PC-9 (cell line): ENCODE data around the gene GPSM1. TPM values are rescaled to one million over a fixed set of nuclear protein-coding genes. Genes with fewer than 3 reads are reported as not detected.
"Not testable (repeated sequence)": the region's sequence is repeated elsewhere in the genome, so short reads cannot be mapped to it uniquely, and the experiment has no call there.

Experiments
- BruUV-seq: library from RNA; stranded (reverse); fragments of 400-500 nt; replicated peaks from 2 replicates; lab custom pipeline; 2021; lab: Mats Ljungman, UMichigan
- CTCF ChIA-PET: fragments of 300-600 bp; sonication (Branson Sonifier 250); formaldehyde crosslinking; loops from one replicate; lab custom pipeline; 2022; ENCODE audit warnings: antibody characterized with exemption; lab: Charles Lee
- POLR2A ChIA-PET: fragments of 300-600 bp; sonication (Branson Sonifier 250); formaldehyde crosslinking; loops from one replicate; lab custom pipeline; 2022; ENCODE audit warnings: antibody characterized with exemption; ENCODE audit not compliant: unreplicated experiment; lab: Charles Lee
- DNase-seq, 2 experiments: peaks; one replicate each; pipeline versions ENCODE4 v3.0.0 to v3.0.0-alpha.2; 2015 to 2022; ENCODE audit warnings: mixed read lengths in 1 of 2
- H2AFZ ChIP-seq: fragments of 200-600 bp; sonication (generic); 2 replicates; pipeline ENCODE4 v1.8.1; 2017; ENCODE audit warnings: antibody characterized with exemption
- H3F3A ChIP-seq: fragments of 200-600 bp; sonication (generic); 2 replicates; pipeline ENCODE4 v1.8.1; 2017; ENCODE audit warnings: antibody characterized with exemption, mild to moderate bottlenecking, low read depth; ENCODE audit not compliant: insufficient read depth
- H3K27ac ChIP-seq: fragments of 200-600 bp; sonication (generic); 2 replicates; pipeline ENCODE4 v1.6.1; 2016; ENCODE audit warnings: mixed run types
- H3K27me3 ChIP-seq: fragments of 200-600 bp; sonication (generic); 2 replicates; pipeline ENCODE4 v1.6.1; 2016; ENCODE audit warnings: low read depth, mixed run types; ENCODE audit not compliant: insufficient read depth
- H3K36me3 ChIP-seq: fragments of 200-600 bp; sonication (generic); 2 replicates; pipeline ENCODE4 v1.6.1; 2016; ENCODE audit warnings: low read depth, mixed run types
- H3K4me1 ChIP-seq: fragments of 200-600 bp; sonication (generic); replicated peaks from 2 replicates; pipeline ENCODE4 v1.6.1; 2016; ENCODE audit warnings: mixed run types; ENCODE audit not compliant: insufficient read depth
- H3K4me2 ChIP-seq: fragments of 200-600 bp; sonication (generic); 2 replicates; pipeline ENCODE4 v1.6.1; 2017; ENCODE audit warnings: mixed run types
- H3K4me3 ChIP-seq: fragments of 200-600 bp; sonication (generic); 2 replicates; pipeline ENCODE4 v1.6.1; 2016; ENCODE audit warnings: mixed run types
- H3K79me2 ChIP-seq: fragments of 200-600 bp; sonication (generic); 2 replicates; pipeline ENCODE4 v1.6.1; 2017; ENCODE audit warnings: low read depth, mixed run types
- H3K9me2 ChIP-seq: fragments of 200-600 bp; sonication (generic); 2 replicates; pipeline ENCODE4 v1.8.1; 2017; ENCODE audit warnings: mild to moderate bottlenecking; ENCODE audit not compliant: insufficient read depth
- H3K9me3 ChIP-seq: fragments of 200-600 bp; sonication (generic); 2 replicates; pipeline ENCODE4 v1.8.1; 2016; ENCODE audit warnings: low read depth; ENCODE audit not compliant: insufficient read depth
- H4K20me1 ChIP-seq: fragments of 200-600 bp; sonication (generic); 2 replicates; pipeline ENCODE4 v1.8.1; 2017; ENCODE audit not compliant: insufficient read depth
- EZH2 ChIP-seq: fragments of 200-600 bp; sonication (generic); IDR thresholded peaks from 2 replicates; pipeline ENCODE4 v1.8.0; 2017; ENCODE audit warnings: antibody characterized with exemption, low read depth
- intact Hi-C: fragments of 100-400 bp; cut with micrococcal nuclease; formaldehyde crosslinking; loops from one replicate; pipeline ENCODE4 v1.10.0; 2022; ENCODE audit not compliant: unreplicated experiment
- total RNA-seq: library from RNA; stranded (reverse); gene quantifications from 2 replicates; pipeline ENCODE4 v1.2.3, GENCODE V29; 2021
- TF ChIP-seq, protein P1 (sequence below): fragments of 200-600 bp; sonication (generic); conservative IDR thresholded peaks from 2 replicates; pipeline ENCODE4 v1.6.1; 2017; ENCODE audit warnings: mixed run types, antibody characterized with exemption, mild to moderate bottlenecking, moderate library complexity

GPSM1 gene
- total RNA-seq, 1 experiment from 2014 or later: 5.5 TPM

DNA sequence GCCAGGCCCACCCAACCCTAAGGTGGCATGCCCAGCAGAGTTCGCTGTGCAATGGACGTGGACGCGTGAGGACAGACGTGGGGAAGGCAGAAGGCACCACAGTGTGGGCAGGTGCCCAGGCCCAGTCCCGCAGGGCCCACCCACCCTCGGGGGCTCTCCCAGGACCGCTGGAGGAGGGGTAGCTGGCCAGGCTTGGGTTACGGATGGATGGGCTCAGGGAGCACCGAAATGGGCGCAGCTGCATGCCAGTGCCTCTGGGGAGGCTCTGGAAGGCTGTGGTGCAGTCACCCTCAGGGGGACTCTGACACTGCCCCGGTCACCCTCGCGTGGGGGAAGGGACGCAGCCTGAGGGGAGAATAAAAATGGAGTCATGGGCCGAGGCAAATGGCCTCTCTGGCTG, 9.6 kb upstream of the GPSM1 start:
- POLR2A ChIA-PET: no interaction called here
- TF ChIP-seq EZH2: no peak
- TF ChIP-seq, protein P1, sequence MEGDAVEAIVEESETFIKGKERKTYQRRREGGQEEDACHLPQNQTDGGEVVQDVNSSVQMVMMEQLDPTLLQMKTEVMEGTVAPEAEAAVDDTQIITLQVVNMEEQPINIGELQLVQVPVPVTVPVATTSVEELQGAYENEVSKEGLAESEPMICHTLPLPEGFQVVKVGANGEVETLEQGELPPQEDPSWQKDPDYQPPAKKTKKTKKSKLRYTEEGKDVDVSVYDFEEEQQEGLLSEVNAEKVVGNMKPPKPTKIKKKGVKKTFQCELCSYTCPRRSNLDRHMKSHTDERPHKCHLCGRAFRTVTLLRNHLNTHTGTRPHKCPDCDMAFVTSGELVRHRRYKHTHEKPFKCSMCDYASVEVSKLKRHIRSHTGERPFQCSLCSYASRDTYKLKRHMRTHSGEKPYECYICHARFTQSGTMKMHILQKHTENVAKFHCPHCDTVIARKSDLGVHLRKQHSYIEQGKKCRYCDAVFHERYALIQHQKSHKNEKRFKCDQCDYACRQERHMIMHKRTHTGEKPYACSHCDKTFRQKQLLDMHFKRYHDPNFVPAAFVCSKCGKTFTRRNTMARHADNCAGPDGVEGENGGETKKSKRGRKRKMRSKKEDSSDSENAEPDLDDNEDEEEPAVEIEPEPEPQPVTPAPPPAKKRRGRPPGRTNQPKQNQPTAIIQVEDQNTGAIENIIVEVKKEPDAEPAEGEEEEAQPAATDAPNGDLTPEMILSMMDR: no peak
- DNase-seq: no peak

DNA sequence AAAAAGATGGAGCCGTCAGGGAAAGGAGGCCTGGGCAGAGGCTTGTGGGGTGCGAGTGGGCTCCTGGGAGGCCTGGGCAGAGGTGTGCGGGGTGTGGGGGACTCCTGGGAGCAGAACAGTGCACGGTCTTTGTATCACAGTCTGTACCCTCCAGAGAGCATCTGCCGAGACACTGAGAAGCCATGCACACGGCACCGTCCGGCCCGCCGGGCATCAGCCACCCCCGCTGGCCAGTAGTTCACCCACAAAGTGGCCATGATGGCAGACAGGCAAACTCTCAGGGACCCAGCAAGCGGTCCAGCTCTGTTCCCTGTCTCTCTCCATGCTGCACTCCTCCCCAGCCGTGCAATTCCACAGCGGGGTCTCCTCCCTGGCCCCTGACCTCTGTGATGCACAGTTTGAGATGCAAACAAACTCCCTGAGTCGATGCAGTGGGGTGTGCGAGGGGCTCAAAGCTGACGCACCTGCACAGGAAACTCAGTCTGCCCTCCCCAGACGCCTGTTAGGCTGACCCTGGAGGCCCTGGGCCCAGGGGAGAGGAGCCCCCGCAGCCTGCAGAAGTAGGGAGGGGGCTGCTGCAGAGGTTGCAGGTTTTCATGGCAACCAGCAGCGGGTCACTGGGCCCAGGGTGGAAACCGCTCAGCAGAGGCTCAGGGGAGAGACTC, 9.1 kb upstream of the GPSM1 start:
- Histone ChIP-seq H3K4me3 (no peak overlapping the region), H3F3A (no peaks in the 10 kb centered on the region), H3K36me3 (no peaks in the 10 kb centered on the region), H3K4me2 (no peak overlapping the region), H3K4me1 (no peaks in the 10 kb centered on the region), H3K9me3 (no peaks in the 10 kb centered on the region), H3K27ac (no peak overlapping the region), H2AFZ (no peak overlapping the region), H3K79me2 (no peaks in the 10 kb centered on the region), H3K27me3 (peaks cover 7% of the 10 kb centered on the region; the same call in 1 of the 2 replicates), H4K20me1 (no peaks in the 10 kb centered on the region), H3K9me2 (no peaks in the 10 kb centered on the region)
- ChIA-PET CTCF (no interaction called here), POLR2A (no interaction called here)
- DNase-seq: no peak
- intact Hi-C loops: loop anchor here (10.0 kb wide), 1 partner anchor 317 kb away; no protein-coding TSS in a partner anchor
- no peak for TF ChIP-seq EZH2
- TF ChIP-seq, protein P1: no peak
- no TSS peak for BruUV-seq

More for the DNA sequence above, 9.6 kb upstream of the GPSM1 start:
- BruUV-seq: no TSS peak
- Histone ChIP-seq H3K4me1 (no peaks in the 10 kb centered on the region), H4K20me1 (no peaks in the 10 kb centered on the region), H3K9me3 (no peaks in the 10 kb centered on the region), H3K27me3 (peaks cover 7% of the 10 kb centered on the region; the same call in 1 of the 2 replicates), H3K4me3 (no peak overlapping the region), H3K79me2 (no peaks in the 10 kb centered on the region), H3K9me2 (no peaks in the 10 kb centered on the region), H3K4me2 (no peak overlapping the region), H3K27ac (no peak overlapping the region), H2AFZ (no peak overlapping the region), H3K36me3 (no peaks in the 10 kb centered on the region), H3F3A (no peaks in the 10 kb centered on the region)
- intact Hi-C loops: loop anchor here (10.0 kb wide), 1 partner anchor 317 kb away; no protein-coding TSS in a partner anchor
- CTCF ChIA-PET: no interaction called here

DNA sequence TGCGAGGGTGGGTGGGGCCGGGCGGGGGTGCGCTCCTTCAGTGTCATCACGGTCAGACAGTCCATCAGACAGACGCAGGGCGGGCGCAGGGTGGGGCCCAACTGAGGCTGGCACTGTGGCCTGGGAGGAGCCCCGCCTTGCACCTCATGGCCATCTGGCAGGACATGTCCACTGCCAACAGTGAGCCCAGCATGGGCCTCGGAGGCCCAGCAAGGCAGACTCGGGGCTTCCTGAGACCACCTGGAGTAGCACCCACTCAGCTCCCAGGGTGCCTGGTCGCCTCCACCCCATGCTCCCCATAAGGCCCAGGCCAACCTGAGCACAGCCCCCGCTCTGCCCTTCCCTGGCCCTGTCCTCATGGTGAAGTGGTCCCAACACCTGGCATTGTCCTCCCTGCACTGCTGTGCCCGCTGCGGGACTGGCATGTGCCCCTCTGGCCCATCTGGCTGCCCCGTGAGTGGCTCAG, 8.5 kb upstream of the GPSM1 start:
- no peak for DNase-seq
- no peaks in the 10 kb centered on the region for H3K9me3 ChIP-seq
- CTCF ChIA-PET: no interaction called here
- no peak overlapping the region for H3K4me3 ChIP-seq
- no peaks in the 10 kb centered on the region for H3K4me1 ChIP-seq
- H3K36me3 ChIP-seq: no peaks in the 10 kb centered on the region
- intact Hi-C loops: loop anchor here (10.0 kb wide), 1 partner anchor 316 kb away; no protein-coding TSS in a partner anchor
- no peak overlapping the region for H3K4me2 ChIP-seq
- TF ChIP-seq, protein P1: no peak
- TF ChIP-seq EZH2: no peak
- H2AFZ ChIP-seq: no peak overlapping the region
- H3K9me2 ChIP-seq: no peaks in the 10 kb centered on the region
- POLR2A ChIA-PET: interaction anchor here (0.6 kb wide), 2 partner anchors 27 to 78 kb away, joined by 3 read pairs; no protein-coding TSS in a partner anchor
- no TSS peak for BruUV-seq
- no peaks in the 10 kb centered on the region for H3F3A ChIP-seq
- H3K79me2 ChIP-seq: no peaks in the 10 kb centered on the region
- no peak overlapping the region for H3K27ac ChIP-seq
- H4K20me1 ChIP-seq: no peaks in the 10 kb centered on the region
- peaks cover 7% of the 10 kb centered on the region; the same call in 1 of the 2 replicates for H3K27me3 ChIP-seq

DNA sequence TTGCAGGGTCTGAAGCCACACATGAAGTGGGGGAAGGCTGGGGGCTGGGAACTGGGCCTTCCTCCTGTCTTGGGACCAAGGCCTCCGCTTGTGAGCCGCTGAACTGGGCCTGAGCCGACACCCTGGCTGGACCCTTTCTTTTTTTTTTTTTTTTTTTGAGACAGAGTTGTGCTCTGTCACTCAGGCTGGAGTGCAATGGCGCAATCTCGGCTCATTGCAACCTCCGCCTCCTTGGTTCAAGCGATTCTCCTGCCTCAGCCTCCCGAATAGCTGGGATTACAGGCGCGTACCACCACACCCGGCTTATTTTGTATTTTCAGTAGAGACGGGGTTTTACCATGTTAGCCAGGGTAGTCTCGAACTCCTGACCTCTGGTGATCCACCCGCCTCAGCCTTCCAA, 8.1 kb upstream of the GPSM1 start:
- H3K4me1 ChIP-seq, DNase-seq, H2AFZ ChIP-seq, H3K9me2 ChIP-seq, H3K27ac ChIP-seq, H3K9me3 ChIP-seq, H3K4me2 ChIP-seq, BruUV-seq, H3K4me3 ChIP-seq, H3K27me3 ChIP-seq, H3K36me3 ChIP-seq, H3K79me2 ChIP-seq, H3F3A ChIP-seq, H4K20me1 ChIP-seq: not testable (repeated sequence)
- intact Hi-C loops: loop anchor here (10.0 kb wide), 1 partner anchor 316 kb away; no protein-coding TSS in a partner anchor
- POLR2A ChIA-PET: interaction anchor here (0.6 kb wide), 2 partner anchors 27 to 78 kb away, joined by 3 read pairs; no protein-coding TSS in a partner anchor
- CTCF ChIA-PET: interaction anchor here (0.6 kb wide), 1 partner anchor 716 kb away, joined by 6 read pairs; no protein-coding TSS in a partner anchor

DNA sequence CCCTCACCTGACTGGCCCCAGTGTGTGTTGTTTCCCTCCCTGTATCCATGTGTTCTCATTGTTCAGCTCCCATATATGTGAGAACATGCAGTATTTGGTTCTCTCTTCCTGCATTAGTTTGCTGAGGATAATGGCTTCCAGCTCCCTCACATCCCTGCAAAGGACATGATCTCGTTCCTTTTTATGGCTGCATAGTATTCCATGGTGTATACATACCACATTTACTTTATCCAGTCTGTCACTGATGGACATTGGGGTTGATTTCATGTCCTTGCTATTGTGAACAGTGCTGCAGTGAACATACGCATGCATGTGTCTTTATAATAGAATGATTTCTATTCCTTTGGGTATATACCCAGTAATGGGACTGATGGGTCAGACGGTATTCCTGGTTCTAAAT, 7.4 kb upstream of the GPSM1 start:
- H3K4me1 ChIP-seq, H3K9me2 ChIP-seq, DNase-seq, H3K27me3 ChIP-seq, H3F3A ChIP-seq, H3K4me2 ChIP-seq, POLR2A ChIA-PET, H2AFZ ChIP-seq, H3K36me3 ChIP-seq, H3K4me3 ChIP-seq, H3K9me3 ChIP-seq, H3K27ac ChIP-seq, H4K20me1 ChIP-seq, BruUV-seq, H3K79me2 ChIP-seq: not testable (repeated sequence)
- CTCF ChIA-PET: interaction anchor here (0.6 kb wide), 1 partner anchor 715 kb away, joined by 6 read pairs; no protein-coding TSS in a partner anchor
- intact Hi-C loops: loop anchor here (10.0 kb wide), 1 partner anchor 315 kb away; no protein-coding TSS in a partner anchor
